HepG2 (cell line): ENCODE data around the gene DGKB. TPM values are rescaled to one million over a fixed set of nuclear protein-coding genes. Genes with fewer than 3 reads are reported as not detected.

ENCODE experiments used
- ATAC-seq: fragments of 200-7000 bp; cut with Tn5 transposase; 3 replicates; pipeline ENCODE4 v1.9.1; 2020; ENCODE audit warnings: mild to moderate bottlenecking, moderate library complexity
- BruUV-seq: library from RNA; stranded (reverse); fragments of 400-500 nt; replicated peaks from 2 replicates; lab custom pipeline; 2021; lab: Mats Ljungman, UMichigan
- CTCF ChIA-PET: fragments of 300-600 bp; formaldehyde crosslinking; extraction: SDS; loops from one replicate; lab custom pipeline; 2021; ENCODE audit warnings: low total read pairs, inconsistent platforms, low intra/inter-chr PET ratio; lab: Yijun Ruan, JAX
- POLR2A ChIA-PET: fragments of 350-600 bp; sonication (Branson Sonifier 250); formaldehyde crosslinking; loops from one replicate; lab custom pipeline; 2020; ENCODE audit warnings: antibody characterized with exemption, inconsistent platforms; lab: Yijun Ruan, JAX
- DNase-seq: peaks from one replicate; pipeline ENCODE4 v3.0.0-alpha.2; 2015; ENCODE audit warnings: low spot score
- FAIRE-seq: peaks from 3 replicates; lab custom pipeline; 2011; peaks lifted over from hg19 to GRCh38; lab: Jason Lieb, UNC
- H2AFZ ChIP-seq: one replicate; pipeline ENCODE4 v1.6.1; 2011; ENCODE audit warnings: low read length, inconsistent platforms
- H3K27ac ChIP-seq: fragments of 300-600 bp; 3 replicates; pipeline ENCODE4 v1.8.0; 2011; ENCODE audit warnings: mixed run types, mild to moderate bottlenecking, mixed read lengths, low read length, inconsistent platforms; ENCODE audit not compliant: insufficient read depth; ENCODE audit errors: extremely low read length
- H3K27me3 ChIP-seq, 2 experiments: fragments of 200-600 bp in 1 of 2; 2 replicates in 1 of 2; 3 replicates in 1 of 2; pipeline versions ENCODE4 v1.6.0 to v1.8.0; 2011; ENCODE audit warnings: low read length in 2 of 2, mild to moderate bottlenecking in 2 of 2, moderate library complexity in 2 of 2, inconsistent platforms in 1 of 2; ENCODE audit not compliant: insufficient read depth in 2 of 2, control insufficient read depth in 1 of 2
- H3K36me3 ChIP-seq, 2 experiments: fragments of 200-600 bp in 1 of 2; replicated peaks in 1 of 2; 2 replicates in 1 of 2; 3 replicates in 1 of 2; pipeline versions ENCODE4 v1.5.1 to v1.8.0; 2011; ENCODE audit warnings: low read length in 2 of 2, inconsistent platforms in 1 of 2; ENCODE audit not compliant: insufficient read depth in 2 of 2, control insufficient read depth in 1 of 2
- H3K4me1 ChIP-seq: 2 replicates; pipeline ENCODE4 v1.5.1; 2012; ENCODE audit warnings: low read length, inconsistent platforms; ENCODE audit not compliant: insufficient read depth
- H3K4me2 ChIP-seq: 2 replicates; pipeline ENCODE4 v1.6.0; 2011; ENCODE audit warnings: low read depth, low read length, inconsistent platforms
- H3K4me3 ChIP-seq, 3 experiments: fragments of 200-600 bp in 1 of 3; sonication (generic), shearing (Covaris generic) in 1 of 3; replicated peaks in 1 of 3; 2 replicates each; pipeline ENCODE4 v1.5.1; 2011 to 2016; ENCODE audit warnings: low read length in 3 of 3, inconsistent platforms in 2 of 3, low read depth in 2 of 3, mild to moderate bottlenecking in 2 of 3, control low read depth in 1 of 3, mixed read lengths in 1 of 3; ENCODE audit not compliant: insufficient read depth in 1 of 3
- H3K79me2 ChIP-seq: one replicate; pipeline ENCODE4 v1.6.1; 2011; ENCODE audit warnings: low read length, inconsistent platforms; ENCODE audit not compliant: insufficient read depth
- H3K9ac ChIP-seq: 2 replicates; pipeline ENCODE4 v1.6.0; 2011; ENCODE audit warnings: mild to moderate bottlenecking, low read depth, low read length, inconsistent platforms; ENCODE audit not compliant: insufficient read depth
- H3K9me3 ChIP-seq: 2 replicates; pipeline ENCODE4 v1.5.1; 2012; ENCODE audit warnings: mild to moderate bottlenecking, low read length
- H4K20me1 ChIP-seq: 2 replicates; pipeline ENCODE4 v1.6.0; 2011; ENCODE audit warnings: inconsistent platforms, mild to moderate bottlenecking, low read length, moderate library complexity; ENCODE audit not compliant: insufficient read depth
- ATF7 ChIP-seq, 2 experiments: fragments of 450-650 bp in 1 of 2; sonication (generic) in 1 of 2; formaldehyde crosslinking in 1 of 2; IDR thresholded peaks; 2 replicates each; pipeline versions ENCODE4 v1.4.0 to v1.6.1; 2016 to 2020; ENCODE audit warnings: antibody characterized with exemption in 1 of 2, mild to moderate bottlenecking in 1 of 2, missing genetic modification reagents in 1 of 2
- BCLAF1 ChIP-seq: fragments of 450-650 bp; IDR thresholded peaks from 2 replicates; pipeline ENCODE4 v1.6.1; 2017; ENCODE audit warnings: mild to moderate bottlenecking
- CSRNP2 ChIP-seq: sonication (generic); formaldehyde crosslinking; conservative IDR thresholded peaks from 2 replicates; pipeline ENCODE4 v1.8.0; 2022; ENCODE audit warnings: low read depth, missing genetic modification reagents
- DMAP1 ChIP-seq: IDR thresholded peaks from 2 replicates; pipeline ENCODE4 v1.6.1; 2016
- ELF1 ChIP-seq: sonication (generic); formaldehyde crosslinking; IDR thresholded peaks from 2 replicates; pipeline ENCODE4 v1.4.0; 2020; ENCODE audit warnings: missing genetic modification reagents
- ELF4 ChIP-seq: sonication (generic); formaldehyde crosslinking; IDR thresholded peaks from 2 replicates; pipeline ENCODE4 v1.5.0; 2020; ENCODE audit warnings: missing genetic modification reagents, mild to moderate bottlenecking, moderate library complexity, borderline replicate concordance
- FOXO4 ChIP-seq: sonication (generic); formaldehyde crosslinking; conservative IDR thresholded peaks from 2 replicates; pipeline ENCODE4 v1.8.1; 2023; ENCODE audit warnings: missing genetic modification reagents
- KDM6A ChIP-seq: IDR thresholded peaks from 2 replicates; pipeline ENCODE4 v1.6.1; 2016; ENCODE audit warnings: low read depth
- NCOR1 ChIP-seq: fragments of 200-600 bp; sonication (generic); IDR thresholded peaks from 2 replicates; pipeline ENCODE4 v1.7.0; 2017; ENCODE audit warnings: antibody characterized with exemption, low read length, borderline replicate concordance
- NFAT5 ChIP-seq: sonication (generic); formaldehyde crosslinking; IDR thresholded peaks from 2 replicates; pipeline ENCODE4 v1.4.0; 2020; ENCODE audit warnings: missing genetic modification reagents
- POGZ ChIP-seq: sonication (generic); formaldehyde crosslinking; IDR thresholded peaks from 2 replicates; pipeline ENCODE4 v1.4.0; 2020; ENCODE audit warnings: mild to moderate bottlenecking, missing genetic modification reagents
- THAP11 ChIP-seq: IDR thresholded peaks from 2 replicates; pipeline ENCODE4 v1.6.1; 2016; ENCODE audit warnings: missing biosample characterization, missing genetic modification reagents
- ZNF251 ChIP-seq: sonication (generic); formaldehyde crosslinking; IDR thresholded peaks from 2 replicates; pipeline ENCODE4 v1.9.0; 2021; ENCODE audit warnings: mild to moderate bottlenecking, missing genetic modification reagents
- ZNF335 ChIP-seq: sonication (generic); formaldehyde crosslinking; IDR thresholded peaks from 2 replicates; pipeline ENCODE4 v1.4.0; 2020; ENCODE audit warnings: missing genetic modification reagents
- ZNF644 ChIP-seq: IDR thresholded peaks from 2 replicates; pipeline ENCODE4 v1.6.1; 2016; ENCODE audit warnings: low read depth
- WGBS: methylation state at CpG from one replicate; pipeline ENCODE4 v1.1.6; 2017; ENCODE audit warnings: low lambda C conversion rate; 5-methylcytosine and 5-hydroxymethylcytosine counted together
- in situ Hi-C: cut with HindIII; loops from 2 replicates; pipeline ENCODE4 v1.10.0; 2017; ENCODE audit warnings: low pct_unique_long_range_greater_than_20kb; ENCODE audit not compliant: extremely low pct_ligation_motif_present
- intact Hi-C: fragments of 100-400 bp; cut with micrococcal nuclease; formaldehyde crosslinking; loops from one replicate; pipeline ENCODE4 v1.10.0; 2022; ENCODE audit not compliant: unreplicated experiment
- polyA plus RNA-seq, 8 experiments: library from polyadenylated mRNA; depleted of rRNA in 3 of 8; stranded (reverse) in 7 of 8; unstranded in 1 of 8; fragments of >200 nt; fragmentation: Illumina TruSeq in 4 of 8; extraction: Trizol in 4 of 8; gene quantifications; 2 replicates each; pipeline versions ENCODE4 v1.2.1 to v1.2.3, GENCODE V29; 2011 to 2016; ENCODE audit warnings: low read depth in 4 of 8, missing spikeins in 1 of 8, mixed read lengths in 1 of 8; ENCODE audit not compliant: insufficient read depth in 1 of 8
- total RNA-seq, 5 experiments: library from RNA; depleted of rRNA; stranded (reverse); fragments of >200 nt; fragmentation: Illumina TruSeq; extraction: Trizol; gene quantifications; 2 replicates each; pipeline ENCODE4 v1.2.3, GENCODE V29; 2016; ENCODE audit warnings: low read depth in 1 of 5

Gene DGKB
- total and polyA plus RNA-seq, 2 of the 13 experiments (the other 11 are each of a cell fraction or from before 2014, with no cell fraction given), result not detected

- FAIRE-seq, result no peak
- in situ Hi-C loops, result no loop called here
- CTCF ChIA-PET, result no interaction called here
- Histone ChIP-seq H3K9ac (no peak overlapping the region), H3K27me3 (no peaks in the 10 kb centered on the region), H4K20me1 (no peaks in the 10 kb centered on the region), H3K9me3 (peaks cover 70% of the 10 kb centered on the region), H3K4me3 (no peak overlapping the region), H3K79me2 (no peaks in the 10 kb centered on the region), H3K4me2 (no peak overlapping the region), H2AFZ (no peak overlapping the region), H3K4me1 (no peaks in the 10 kb centered on the region), H3K27ac (no peak overlapping the region), H3K36me3 (no peaks in the 10 kb centered on the region)
- no TSS peak for BruUV-seq
- TF ChIP-seq KDM6A (CRISPR knock-in tag) (no peak), ELF1 (CRISPR knock-in tag) (no peak), ELF4 (CRISPR knock-in tag) (no peak), NCOR1 (no peak), DMAP1 (CRISPR knock-in tag) (no peak), FOXO4 (CRISPR knock-in tag) (no peak), ZNF251 (CRISPR knock-in tag) (no peak), CSRNP2 (CRISPR knock-in tag) (no peak), ZNF644 (CRISPR knock-in tag) (no peak), ATF7 (IDR thresholded peaks at IDR 0.05) (no peak), ATF7 (CRISPR knock-in tag; IDR thresholded peaks at IDR 0.05) (no peak), NFAT5 (CRISPR knock-in tag) (no peak), THAP11 (no peak), ZNF335 (no peak), BCLAF1 (no peak), POGZ (CRISPR knock-in tag) (no peak)
- intact Hi-C loops, result no loop called here
- no peak for ATAC-seq
- POLR2A ChIA-PET, result no interaction called here
- 27% methylated on average over 2 of the region's 5 CpGs for WGBS
- no peak for DNase-seq
Observed at GRCh38 chr7:14420768-14421167, 481.8 kb downstream of the DGKB start.
